GM23338 (cell line): Measurements from ENCODE around the gene AOC1.

Experiments used
- CTCF ChIP-seq, 2 experiments: fragments of 200-600 bp in 1 of 2; sonication (generic) in 1 of 2; conservative IDR thresholded peaks; 2 replicates each; pipeline versions ENCODE4 v1.5.1 to v1.6.1; 2016 to 2017; ENCODE audit warnings: antibody characterized with exemption in 2 of 2, low read depth in 2 of 2, mild to moderate bottlenecking in 2 of 2, moderate library complexity in 1 of 2
- EZH2 ChIP-seq: fragments of 200-600 bp; sonication (generic); IDR thresholded peaks from one replicate; pipeline ENCODE4 v1.8.0; 2017; ENCODE audit warnings: antibody characterized with exemption, mild to moderate bottlenecking, low read depth; ENCODE audit not compliant: unreplicated experiment

GRCh38 chr7:150857276-150858055 lies 5.1 kb downstream of the AOC1 start:
- TF ChIP-seq CTCF (conservative IDR thresholded peaks at IDR 0.05; ENCODE audit: low read depth in 2 of 2) (no peak), EZH2 (no peak)
